NT2/D1 (cell line): ENCODE results near the gene MVD.
A peak's percentile ranks its signal among the peaks of the same experiment; 100 is the strongest.

Source experiments
- DNase-seq: peaks from one replicate; pipeline ENCODE4 v3.0.0-alpha.2; 2011; ENCODE audit warnings: low read depth, low spot score
- H3K27me3 ChIP-seq: 2 replicates; pipeline ENCODE4 v1.6.0; 2011; ENCODE audit warnings: mild to moderate bottlenecking; ENCODE audit not compliant: insufficient read length, insufficient read depth
- H3K36me3 ChIP-seq: 2 replicates; pipeline ENCODE4 v1.6.1; 2011; ENCODE audit warnings: mild to moderate bottlenecking, low read length, mixed read lengths; ENCODE audit not compliant: insufficient read depth, insufficient read length
- H3K4me1 ChIP-seq: 2 replicates; pipeline ENCODE4 v1.5.1; 2011; ENCODE audit not compliant: insufficient read depth, insufficient read length
- H3K4me3 ChIP-seq: 2 replicates; pipeline ENCODE4 v1.5.1; 2011; ENCODE audit warnings: low read depth; ENCODE audit not compliant: insufficient read length
- H3K9ac ChIP-seq: 2 replicates; pipeline ENCODE4 v1.6.0; 2011; ENCODE audit warnings: low read depth; ENCODE audit not compliant: insufficient read length
- H3K9me3 ChIP-seq: 2 replicates; pipeline ENCODE4 v1.5.1; 2011; ENCODE audit warnings: mild to moderate bottlenecking, low read length; ENCODE audit not compliant: insufficient read depth
- SUZ12 ChIP-seq: IDR thresholded peaks from 2 replicates; pipeline ENCODE4 v1.6.1; 2011; ENCODE audit not compliant: insufficient read length, insufficient read depth; ENCODE audit errors: extremely low read depth
- YY1 ChIP-seq: IDR thresholded peaks from 2 replicates; pipeline ENCODE4 v1.6.1; 2011; ENCODE audit not compliant: insufficient read length, insufficient read depth
- ZNF274 ChIP-seq: IDR thresholded peaks from 2 replicates; pipeline ENCODE4 v1.6.1; 2011; ENCODE audit warnings: mild to moderate bottlenecking, low read depth, low read length

The MVD gene

DNA sequence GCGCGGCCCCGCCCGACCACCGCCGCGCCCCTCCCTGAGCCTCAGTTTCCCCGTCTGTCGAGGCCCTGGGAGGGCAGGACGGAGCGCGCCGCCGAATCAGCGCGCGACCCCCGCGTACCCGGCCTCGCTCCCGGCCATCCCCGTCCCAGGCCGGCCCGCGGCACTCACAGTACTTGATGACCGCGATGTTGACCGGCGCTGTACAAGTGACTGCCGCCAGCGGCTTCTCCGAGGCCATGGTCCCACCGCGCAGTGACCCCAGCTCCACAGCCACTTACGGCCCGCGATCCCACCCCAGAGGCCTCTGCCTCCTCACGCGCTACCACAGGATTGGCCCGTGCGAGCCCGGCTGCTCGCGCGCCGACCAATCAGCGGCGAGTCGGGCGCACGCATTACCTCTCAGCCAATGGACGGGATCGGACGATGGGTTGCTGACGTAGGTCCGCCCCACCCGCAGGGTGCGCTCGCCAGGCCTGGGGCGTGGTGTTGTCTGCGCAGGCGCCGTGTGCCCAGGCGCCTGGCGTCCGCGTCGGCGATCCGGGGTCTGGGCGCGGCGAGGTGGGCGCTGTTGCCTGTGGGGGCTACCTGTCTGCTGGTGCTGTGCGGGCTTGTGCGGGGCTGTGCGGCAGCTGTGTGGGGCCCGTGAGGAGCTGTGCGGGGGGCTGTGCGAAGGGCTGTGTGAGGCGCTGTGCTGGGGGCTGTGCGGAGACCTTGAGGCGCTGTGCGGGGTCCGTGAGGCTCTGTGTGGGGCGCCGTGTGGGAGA, at the start of gene MVD:
Gene MVD (minus strand): TSS at position 249 of the 764 bp plus-strand sequence. CDS start 11 bp downstream, at position 238.
- Histone ChIP-seq H3K4me1 (peaks cover 4% of the 10 kb centered on the region), H3K36me3 (peaks cover 26% of the 10 kb centered on the region), H3K4me3 (peak within 1 kb of the TSS; percentile 99), H3K9me3 (no peaks in the 10 kb centered on the region), H3K27me3 (no peaks in the 10 kb centered on the region), H3K9ac (peak within 1 kb of the TSS; percentile 98)
- no peak for TF ChIP-seq YY1
- TF ChIP-seq ZNF274 = no peak
- no peak for TF ChIP-seq SUZ12
- DNase-seq = peak; percentile 97

- Histone ChIP-seq H3K36me3 (peaks cover 88% of the 10 kb centered on the region), H3K4me1 (no peaks in the 10 kb centered on the region), H3K9ac (no peak overlapping the region), H3K4me3 (no peak overlapping the region), H3K9me3 (no peaks in the 10 kb centered on the region), H3K27me3 (no peaks in the 10 kb centered on the region)
- DNase-seq = no peak
- TF ChIP-seq ZNF274 (no peak), YY1 (no peak)
Measured at GRCh38 chr16:88712362-88712979, 49.6 kb upstream of the MVD start.

- no peaks in the 10 kb centered on the region for H3K27me3 ChIP-seq
- H3K9ac ChIP-seq = no peak overlapping the region
- no peak overlapping the region for H3K4me3 ChIP-seq
- H3K4me1 ChIP-seq = no peaks in the 10 kb centered on the region
- DNase-seq = no peak
- peaks cover 82% of the 10 kb centered on the region for H3K36me3 ChIP-seq
- H3K9me3 ChIP-seq = no peaks in the 10 kb centered on the region
- no peak for TF ChIP-seq YY1
- no peak for TF ChIP-seq SUZ12
- no peak for TF ChIP-seq ZNF274
Measured at GRCh38 chr16:88711750-88712340, 49.0 kb upstream of the MVD start.

- peaks cover 69% of the 10 kb centered on the region for H3K36me3 ChIP-seq
- H3K9me3 ChIP-seq = no peaks in the 10 kb centered on the region
- TF ChIP-seq YY1 (no peak), SUZ12 (no peak), ZNF274 (no peak)
- peaks cover 3% of the 10 kb centered on the region for H3K27me3 ChIP-seq
- H3K4me1 ChIP-seq = no peaks in the 10 kb centered on the region
- no peak overlapping the region for H3K4me3 ChIP-seq
- DNase-seq = no peak
- no peak overlapping the region for H3K9ac ChIP-seq
Measured at GRCh38 chr16:88710556-88710955, 47.7 kb upstream of the MVD start.

GRCh38 chr16:88706965-88707826, 44.3 kb upstream of the MVD start:
- H3K9ac ChIP-seq = peak overlapping the region; percentile 81
- H3K4me1 ChIP-seq = peaks cover 14% of the 10 kb centered on the region
- peaks cover 48% of the 10 kb centered on the region for H3K36me3 ChIP-seq
- TF ChIP-seq SUZ12 (no peak), ZNF274 (no peak), YY1 (no peak)
- H3K27me3 ChIP-seq = peaks cover 10% of the 10 kb centered on the region
- H3K9me3 ChIP-seq = no peaks in the 10 kb centered on the region
- DNase-seq = no peak
- H3K4me3 ChIP-seq = peak overlapping the region; percentile 87

DNA sequence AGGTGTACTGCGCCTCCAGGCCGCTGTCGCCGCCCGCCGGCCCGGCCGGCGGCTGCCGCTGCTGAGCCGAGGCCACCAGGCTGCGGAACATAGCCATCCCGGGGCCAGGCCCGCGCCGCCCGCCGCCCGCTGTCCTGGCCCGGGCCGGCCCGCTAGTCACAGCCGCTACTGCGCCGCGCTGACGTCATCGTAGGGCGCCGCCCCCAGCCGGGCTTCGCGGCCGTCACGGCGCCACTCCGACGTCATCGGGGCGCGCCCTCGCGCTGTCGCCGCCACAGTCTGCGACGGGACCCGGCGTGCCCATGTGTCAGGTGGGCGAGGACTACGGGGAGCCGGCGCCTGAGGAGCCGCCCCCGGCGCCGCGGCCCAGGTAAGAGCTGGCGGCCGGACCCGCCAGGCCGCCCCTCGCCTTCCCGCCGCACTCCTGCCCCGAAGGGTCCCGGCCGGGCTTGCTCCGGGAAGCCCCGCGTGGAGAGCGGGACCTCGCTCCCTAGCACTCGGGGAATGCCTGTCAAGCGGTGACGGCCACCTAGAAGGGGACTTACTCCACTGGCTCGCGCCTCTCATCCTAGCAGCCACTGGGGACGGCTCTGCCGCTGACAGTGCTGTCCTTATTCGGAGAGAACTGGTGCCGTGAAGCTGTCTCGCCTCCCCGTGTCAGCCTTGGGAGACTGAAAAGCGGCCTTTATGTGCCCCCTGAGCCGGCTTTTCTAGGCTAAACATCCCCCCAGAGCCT, 43.5 kb upstream of the MVD start, which contains the start of the genes CTU2 and RNF166:
Gene CTU2 (plus strand): TSS at position 275 of the 736 bp plus-strand sequence. CDS start 28 bp downstream, at position 303.
Gene RNF166 (minus strand): TSS at position 180 of the 736 bp plus-strand sequence. CDS start 83 bp downstream, at position 97.
- Histone ChIP-seq H3K9ac (peak within 1 kb of the TSS; percentile 81), H3K9me3 (no peaks in the 10 kb centered on the region), H3K36me3 (peaks cover 49% of the 10 kb centered on the region), H3K27me3 (peaks cover 10% of the 10 kb centered on the region), H3K4me3 (peak within 1 kb of the TSS; percentile 87), H3K4me1 (peaks cover 16% of the 10 kb centered on the region)
- DNase-seq = peak; percentile 78
- TF ChIP-seq SUZ12 (no peak), YY1 (no peak), ZNF274 (no peak)
